HepG2 (cell line): ENCODE data around the gene KRTAP5-9. TPM values are rescaled to one million over a fixed set of nuclear protein-coding genes. Genes with fewer than 3 reads are reported as not detected.

Experiments
- ATAC-seq: fragments of 200-7000 bp; cut with Tn5 transposase; 3 replicates; pipeline ENCODE4 v1.9.1; 2020; ENCODE audit warnings: mild to moderate bottlenecking, moderate library complexity
- BruUV-seq: library from RNA; stranded (reverse); fragments of 400-500 nt; replicated peaks from 2 replicates; lab custom pipeline; 2021; lab: Mats Ljungman, UMichigan
- CTCF ChIA-PET: fragments of 300-600 bp; formaldehyde crosslinking; extraction: SDS; loops from one replicate; lab custom pipeline; 2021; ENCODE audit warnings: low total read pairs, inconsistent platforms, low intra/inter-chr PET ratio; lab: Yijun Ruan, JAX
- POLR2A ChIA-PET: fragments of 350-600 bp; sonication (Branson Sonifier 250); formaldehyde crosslinking; loops from one replicate; lab custom pipeline; 2020; ENCODE audit warnings: antibody characterized with exemption, inconsistent platforms; lab: Yijun Ruan, JAX
- DNase-seq: peaks from one replicate; pipeline ENCODE4 v3.0.0-alpha.2; 2015; ENCODE audit warnings: low spot score
- FAIRE-seq: peaks from 3 replicates; lab custom pipeline; 2011; peaks lifted over from hg19 to GRCh38; lab: Jason Lieb, UNC
- H2AFZ ChIP-seq: one replicate; pipeline ENCODE4 v1.6.1; 2011; ENCODE audit warnings: low read length, inconsistent platforms
- H3K27ac ChIP-seq: fragments of 300-600 bp; 3 replicates; pipeline ENCODE4 v1.8.0; 2011; ENCODE audit warnings: mixed run types, mild to moderate bottlenecking, mixed read lengths, low read length, inconsistent platforms; ENCODE audit not compliant: insufficient read depth; ENCODE audit errors: extremely low read length
- H3K27me3 ChIP-seq, 2 experiments: fragments of 200-600 bp in 1 of 2; 2 replicates in 1 of 2; 3 replicates in 1 of 2; pipeline versions ENCODE4 v1.6.0 to v1.8.0; 2011; ENCODE audit warnings: low read length in 2 of 2, mild to moderate bottlenecking in 2 of 2, moderate library complexity in 2 of 2, inconsistent platforms in 1 of 2; ENCODE audit not compliant: insufficient read depth in 2 of 2, control insufficient read depth in 1 of 2
- H3K36me3 ChIP-seq, 2 experiments: fragments of 200-600 bp in 1 of 2; replicated peaks in 1 of 2; 2 replicates in 1 of 2; 3 replicates in 1 of 2; pipeline versions ENCODE4 v1.5.1 to v1.8.0; 2011; ENCODE audit warnings: low read length in 2 of 2, inconsistent platforms in 1 of 2; ENCODE audit not compliant: insufficient read depth in 2 of 2, control insufficient read depth in 1 of 2
- H3K4me1 ChIP-seq: 2 replicates; pipeline ENCODE4 v1.5.1; 2012; ENCODE audit warnings: low read length, inconsistent platforms; ENCODE audit not compliant: insufficient read depth
- H3K4me2 ChIP-seq: 2 replicates; pipeline ENCODE4 v1.6.0; 2011; ENCODE audit warnings: low read depth, low read length, inconsistent platforms
- H3K4me3 ChIP-seq, 3 experiments: fragments of 200-600 bp in 1 of 3; sonication (generic), shearing (Covaris generic) in 1 of 3; replicated peaks in 1 of 3; 2 replicates each; pipeline ENCODE4 v1.5.1; 2011 to 2016; ENCODE audit warnings: low read length in 3 of 3, inconsistent platforms in 2 of 3, low read depth in 2 of 3, mild to moderate bottlenecking in 2 of 3, control low read depth in 1 of 3, mixed read lengths in 1 of 3; ENCODE audit not compliant: insufficient read depth in 1 of 3
- H3K79me2 ChIP-seq: one replicate; pipeline ENCODE4 v1.6.1; 2011; ENCODE audit warnings: low read length, inconsistent platforms; ENCODE audit not compliant: insufficient read depth
- H3K9ac ChIP-seq: 2 replicates; pipeline ENCODE4 v1.6.0; 2011; ENCODE audit warnings: mild to moderate bottlenecking, low read depth, low read length, inconsistent platforms; ENCODE audit not compliant: insufficient read depth
- H3K9me3 ChIP-seq: 2 replicates; pipeline ENCODE4 v1.5.1; 2012; ENCODE audit warnings: mild to moderate bottlenecking, low read length
- H4K20me1 ChIP-seq: 2 replicates; pipeline ENCODE4 v1.6.0; 2011; ENCODE audit warnings: inconsistent platforms, mild to moderate bottlenecking, low read length, moderate library complexity; ENCODE audit not compliant: insufficient read depth
- CENPBD1 ChIP-seq: sonication (generic); formaldehyde crosslinking; IDR thresholded peaks from 2 replicates; pipeline ENCODE4 v1.8.0; 2022; ENCODE audit warnings: missing genetic modification reagents, low read depth, mild to moderate bottlenecking, borderline replicate concordance
- MTA1 ChIP-seq: sonication (generic); formaldehyde crosslinking; IDR thresholded peaks from 2 replicates; pipeline ENCODE4 v1.4.0; 2020; ENCODE audit warnings: missing genetic modification reagents, mild to moderate bottlenecking, borderline replicate concordance
- NR2F2 ChIP-seq: IDR thresholded peaks from 2 replicates; pipeline ENCODE4 v1.6.1; 2012; ENCODE audit warnings: low read depth, inconsistent platforms, borderline replicate concordance
- SRF ChIP-seq: IDR thresholded peaks from 2 replicates; pipeline ENCODE4 v1.6.1; 2011; ENCODE audit warnings: mild to moderate bottlenecking, low read depth, low read length, moderate library complexity
- ZBED4 ChIP-seq: sonication (generic); formaldehyde crosslinking; IDR thresholded peaks from 2 replicates; pipeline ENCODE4 v1.4.0; 2020; ENCODE audit warnings: missing genetic modification reagents, borderline replicate concordance
- ZBTB8A ChIP-seq: sonication (generic); formaldehyde crosslinking; IDR thresholded peaks from 2 replicates; pipeline ENCODE4 v1.4.0; 2020; ENCODE audit warnings: mild to moderate bottlenecking, low read depth, missing genetic modification reagents, borderline replicate concordance
- ZNF296 ChIP-seq: sonication (generic); formaldehyde crosslinking; conservative IDR thresholded peaks from 2 replicates; pipeline ENCODE4 v1.5.0; 2020; ENCODE audit warnings: mild to moderate bottlenecking, missing genetic modification reagents
- ZNF329 ChIP-seq: sonication (generic); formaldehyde crosslinking; IDR thresholded peaks from 2 replicates; pipeline ENCODE4 v1.9.0; 2021; ENCODE audit warnings: low read depth, mild to moderate bottlenecking, missing genetic modification reagents
- ZNF652 ChIP-seq: IDR thresholded peaks from 2 replicates; pipeline ENCODE4 v1.6.1; 2016; ENCODE audit warnings: low read depth, borderline replicate concordance
- WGBS: methylation state at CpG from one replicate; pipeline ENCODE4 v1.1.6; 2017; ENCODE audit warnings: low lambda C conversion rate; 5-methylcytosine and 5-hydroxymethylcytosine counted together
- in situ Hi-C: cut with HindIII; loops from 2 replicates; pipeline ENCODE4 v1.10.0; 2017; ENCODE audit warnings: low pct_unique_long_range_greater_than_20kb; ENCODE audit not compliant: extremely low pct_ligation_motif_present
- intact Hi-C: fragments of 100-400 bp; cut with micrococcal nuclease; formaldehyde crosslinking; loops from one replicate; pipeline ENCODE4 v1.10.0; 2022; ENCODE audit not compliant: unreplicated experiment
- polyA plus RNA-seq, 8 experiments: library from polyadenylated mRNA; depleted of rRNA in 3 of 8; stranded (reverse) in 7 of 8; unstranded in 1 of 8; fragments of >200 nt; fragmentation: Illumina TruSeq in 4 of 8; extraction: Trizol in 4 of 8; gene quantifications; 2 replicates each; pipeline versions ENCODE4 v1.2.1 to v1.2.3, GENCODE V29; 2011 to 2016; ENCODE audit warnings: low read depth in 4 of 8, missing spikeins in 1 of 8, mixed read lengths in 1 of 8; ENCODE audit not compliant: insufficient read depth in 1 of 8
- total RNA-seq, 5 experiments: library from RNA; depleted of rRNA; stranded (reverse); fragments of >200 nt; fragmentation: Illumina TruSeq; extraction: Trizol; gene quantifications; 2 replicates each; pipeline ENCODE4 v1.2.3, GENCODE V29; 2016; ENCODE audit warnings: low read depth in 1 of 5

The KRTAP5-9 gene
- total and polyA plus RNA-seq, 2 of the 13 experiments (the other 11 are each of a cell fraction or from before 2014, with no cell fraction given): 0.09 TPM; not detected in 1

- WGBS: 90% methylated on average over 14 of the region's 55 CpGs
- 0 out of 5 replicates have a peak, but pooled peaks cover 0 to 1% of the 10 kb centered on the region in 2 experiments for H3K27me3 ChIP-seq
- no peak overlapping the region for H2AFZ ChIP-seq
- ATAC-seq (no peak), FAIRE-seq (no peak), DNase-seq (no peak)
- H3K9me3 ChIP-seq: no peaks in the 10 kb centered on the region
- H3K4me2 ChIP-seq: no peak overlapping the region
- H4K20me1 ChIP-seq: no peaks in the 10 kb centered on the region
- no peaks in the 10 kb centered on the region for H3K36me3 ChIP-seq
- no peaks in the 10 kb centered on the region for H3K4me1 ChIP-seq
- intact Hi-C loops: no loop called here
- no peak overlapping the region for H3K4me3 ChIP-seq
- BruUV-seq: no TSS peak
- H3K79me2 ChIP-seq: no peaks in the 10 kb centered on the region
- H3K9ac ChIP-seq: no peak overlapping the region
- ChIA-PET CTCF (no interaction called here), POLR2A (no interaction called here)
- in situ Hi-C loops: no loop called here
- no peak overlapping the region for H3K27ac ChIP-seq
- TF ChIP-seq NR2F2: no peak
- TF ChIP-seq, all 625 proteins: peak for 0
These were observed 29.4 kb upstream of the KRTAP5-9 start for GRCh38 chr11:71518506-71519471.

GRCh38 chr11:71519546-71519945 lies 28.7 kb upstream of the KRTAP5-9 start:
- Histone ChIP-seq H3K27me3 (0 out of 5 replicates have a peak, but pooled peaks cover 0 to 1% of the 10 kb centered on the region in 2 experiments), H3K9me3 (no peaks in the 10 kb centered on the region), H3K27ac (no peak overlapping the region), H3K4me1 (peaks cover 2% of the 10 kb centered on the region), H3K9ac (no peak overlapping the region), H3K4me2 (no peak overlapping the region), H3K36me3 (no peaks in the 10 kb centered on the region), H4K20me1 (no peaks in the 10 kb centered on the region), H3K4me3 (no peak overlapping the region), H3K79me2 (no peaks in the 10 kb centered on the region), H2AFZ (no peak overlapping the region)
- 58% methylated on average over 9 of the region's 10 CpGs for WGBS
- CTCF ChIA-PET: no interaction called here
- DNase-seq (no peak), FAIRE-seq (no peak), ATAC-seq (no peak)
- no TSS peak for BruUV-seq
- POLR2A ChIA-PET: no interaction called here
- in situ Hi-C loops: no loop called here
- intact Hi-C loops: no loop called here
- TF ChIP-seq ZBTB8A (CRISPR knock-in tag) (no peak), CENPBD1 (no peak), ZNF296 (CRISPR knock-in tag) (no peak), SRF (no peak), ZNF652 (CRISPR knock-in tag) (no peak), ZBED4 (no peak), ZNF329 (CRISPR knock-in tag) (no peak), MTA1 (CRISPR knock-in tag) (no peak)
